ENCODE measurements around the gene MKRN1.

DNA sequence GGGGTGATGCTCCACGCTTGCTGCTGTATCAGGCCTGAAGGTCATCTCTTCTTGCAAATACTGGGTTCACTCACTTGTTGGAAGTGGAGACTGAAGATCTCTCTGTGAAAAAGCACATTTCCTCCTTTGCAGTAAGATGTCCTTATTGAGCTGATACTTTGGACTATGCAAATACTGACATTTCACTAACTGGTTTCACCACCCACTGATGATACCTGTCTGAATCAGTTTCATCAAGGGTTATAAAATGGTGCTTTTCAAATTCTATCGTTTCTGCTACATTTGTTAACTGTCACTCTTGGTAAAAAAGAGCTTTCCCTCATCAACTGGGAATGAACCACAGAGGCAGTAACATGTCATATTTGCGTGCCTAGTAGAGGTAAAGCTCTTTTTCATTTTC, 39.9 kb downstream of the MKRN1 start:
- TF ChIP-seq CTCF (IDR thresholded peaks at IDR 0.05; ENCODE audit: low read depth, low read length, poor library complexity, severe bottlenecking) (no peak), EZH2phosphoT487 (IDR thresholded peaks at IDR 0.05; ENCODE audit: borderline replicate concordance, low read length) (no peak)

Data from DOHH2 (cell line).